NCI-H1436 treated with DMSO at 0.1 percent for 48 hours (cell line): ENCODE results near the gene CNTF.

Source experiments
- DNase-seq: peaks from one replicate; lab custom pipeline; 2025; lab: John Stamatoyannopoulos, UW

The CNTF gene

GRCh38 chr11:58641803-58642581 lies 19.5 kb downstream of the CNTF start:
- DNase-seq, result no peak

GRCh38 chr11:58645854-58646253 lies 23.4 kb downstream of the CNTF start:
- no peak for DNase-seq

- DNase-seq, result no peak
Observed at GRCh38 chr11:58647141-58647699, 24.8 kb downstream of the CNTF start.

- no peak for DNase-seq
Observed at GRCh38 chr11:58647866-58648265, 25.4 kb downstream of the CNTF start.

DNA sequence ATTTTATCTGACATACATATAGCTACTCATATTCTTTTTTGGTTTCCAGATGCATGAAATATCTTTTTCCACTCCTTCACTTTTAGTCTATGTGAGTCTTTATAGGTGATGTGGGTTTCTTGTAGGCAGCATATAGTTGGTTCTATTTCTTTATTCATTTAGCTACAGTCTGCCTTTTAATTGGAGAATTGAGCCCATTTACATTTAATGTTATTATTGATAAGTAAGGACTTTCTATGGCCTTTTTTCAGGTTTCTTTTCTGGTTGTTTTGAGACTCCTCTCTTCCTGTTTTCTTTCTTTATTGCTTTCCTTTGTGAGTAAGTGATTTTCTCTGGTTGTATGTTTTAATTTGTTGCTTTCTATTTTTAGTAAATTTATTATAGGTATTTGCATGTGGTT lies 27.2 kb downstream of the CNTF start:
- DNase-seq, result no peak

- DNase-seq, result no peak
Observed at GRCh38 chr11:58650496-58650895, 28.0 kb downstream of the CNTF start.

DNA sequence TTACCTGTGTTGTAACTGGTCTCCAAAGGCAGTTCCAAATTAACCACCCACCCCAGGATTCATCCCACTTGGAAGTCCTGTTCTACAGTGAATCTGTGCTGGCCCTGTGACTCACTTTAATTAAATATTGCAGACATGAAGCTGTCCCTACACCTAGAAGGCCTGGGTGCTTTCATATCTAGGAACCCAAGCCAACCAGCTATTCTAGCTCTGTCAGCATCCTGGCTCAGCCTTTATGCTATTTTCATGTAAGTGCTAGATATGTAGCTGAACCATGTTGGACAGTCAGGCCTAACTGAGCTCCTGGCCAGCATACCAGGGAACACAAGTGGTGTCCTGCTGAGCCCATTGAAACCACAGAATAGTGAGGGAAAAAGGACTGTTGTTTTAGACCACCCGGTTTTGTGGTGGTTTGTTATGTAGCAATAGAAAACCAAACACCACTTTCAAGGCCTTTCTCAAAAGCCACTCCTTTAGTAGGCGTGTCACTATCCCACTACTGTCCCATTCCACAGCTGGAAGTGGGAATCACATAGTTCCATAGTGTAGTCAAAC lies 30.3 kb downstream of the CNTF start:
- no peak for DNase-seq

- peak; percentile 17 for DNase-seq
Observed at GRCh38 chr11:58654079-58654907, 31.8 kb downstream of the CNTF start.

- no peak for DNase-seq
Observed at GRCh38 chr11:58654908-58655296, 32.4 kb downstream of the CNTF start.

- DNase-seq, result no peak
Observed at GRCh38 chr11:58656348-58656747, 33.9 kb downstream of the CNTF start.

GRCh38 chr11:58658623-58659022 lies 36.2 kb downstream of the CNTF start:
- no peak for DNase-seq

DNA sequence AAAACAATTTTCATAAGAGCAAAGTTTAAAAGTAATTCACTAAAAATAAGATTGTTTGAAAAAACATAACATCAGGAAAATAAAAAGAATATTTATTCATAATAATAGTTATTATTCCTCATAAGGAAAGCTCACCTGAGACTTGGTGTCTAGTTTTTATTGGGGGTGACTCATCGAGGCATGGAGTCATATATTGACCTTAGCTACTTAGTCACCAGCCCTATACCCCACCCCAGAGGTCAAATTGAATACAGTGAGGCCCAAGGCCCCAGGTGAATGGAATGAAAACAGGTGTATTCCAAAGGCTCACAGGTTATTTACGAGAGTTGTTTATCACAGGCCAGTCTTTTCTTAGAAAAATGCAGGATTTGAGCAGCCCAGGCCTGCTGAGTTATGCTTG lies 36.9 kb downstream of the CNTF start:
- no peak for DNase-seq

DNA sequence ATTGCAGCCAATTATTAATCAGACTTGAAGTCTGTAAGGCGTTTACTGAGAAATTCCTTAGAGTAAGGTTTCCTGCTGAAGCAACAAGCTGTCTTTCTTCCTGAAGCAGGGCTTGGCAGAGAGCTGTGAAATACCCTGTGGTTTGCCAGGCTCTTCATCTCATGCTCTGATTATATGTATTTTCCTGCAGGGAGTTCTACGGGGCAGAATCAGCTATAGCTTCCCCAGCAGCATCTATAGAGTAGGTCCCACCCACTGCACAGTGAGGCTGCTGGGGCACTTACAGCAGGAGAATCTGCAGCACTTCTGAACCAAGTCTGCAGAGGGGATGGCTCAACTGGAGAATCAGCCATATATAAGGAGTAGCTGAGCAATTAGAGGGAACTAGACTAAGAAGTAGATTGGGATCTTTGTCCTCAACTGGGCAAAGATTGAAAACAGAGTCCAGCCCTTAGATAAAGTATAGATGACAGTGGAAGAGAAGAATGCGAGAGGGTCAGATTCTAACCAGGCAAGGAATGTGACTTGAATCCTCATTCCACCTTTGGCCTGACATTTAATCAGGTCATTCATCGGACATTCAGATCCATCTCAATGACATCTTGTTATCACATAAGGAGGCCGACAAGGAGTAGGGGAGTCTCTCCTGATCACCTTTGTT lies 37.6 kb downstream of the CNTF start:
- no peak for DNase-seq

DNA sequence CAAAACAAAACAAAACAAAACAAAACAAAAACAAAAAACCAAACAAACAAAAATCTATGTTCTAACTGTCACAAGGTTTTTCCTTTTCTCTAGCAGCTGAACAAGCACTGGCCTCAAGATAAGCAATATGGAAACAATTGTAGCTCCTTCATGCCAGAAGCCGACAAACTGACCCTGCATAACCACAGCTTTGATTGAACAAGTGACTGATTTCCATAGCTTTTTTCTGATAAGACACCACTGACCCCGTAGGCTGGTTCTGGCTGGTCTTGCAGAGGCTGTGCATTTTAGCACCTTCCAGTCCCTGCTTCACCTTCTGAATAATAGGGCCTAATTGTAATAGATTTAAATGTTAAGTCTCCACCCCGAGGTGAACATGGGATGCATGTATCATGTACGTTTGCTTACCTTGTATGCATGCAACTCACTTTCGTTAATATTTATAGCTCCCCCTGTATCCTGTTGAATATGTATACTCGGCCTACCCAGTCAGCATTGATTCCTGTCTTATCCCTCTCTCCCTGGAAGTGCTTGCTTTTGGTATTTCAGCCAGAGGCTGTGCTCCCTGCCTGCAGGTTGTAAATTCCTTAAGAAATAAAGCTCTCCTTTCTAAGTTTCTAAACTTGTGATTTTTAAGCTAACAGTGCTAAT lies 49.6 kb downstream of the CNTF start:
- no peak for DNase-seq

- DNase-seq, result no peak
Observed at GRCh38 chr11:58674609-58675008, 52.1 kb downstream of the CNTF start.
